SW 1271 (cell line): Measurements from ENCODE around the gene HOXD10.

Experiments used
- DNase-seq, 2 experiments: peaks; one replicate each; lab custom pipeline; 2025; lab: John Stamatoyannopoulos, UW

The HOXD10 gene

GRCh38 chr2:176096243-176096985 lies 20.2 kb upstream of the HOXD10 start:
- DNase-seq, result no peak

DNA sequence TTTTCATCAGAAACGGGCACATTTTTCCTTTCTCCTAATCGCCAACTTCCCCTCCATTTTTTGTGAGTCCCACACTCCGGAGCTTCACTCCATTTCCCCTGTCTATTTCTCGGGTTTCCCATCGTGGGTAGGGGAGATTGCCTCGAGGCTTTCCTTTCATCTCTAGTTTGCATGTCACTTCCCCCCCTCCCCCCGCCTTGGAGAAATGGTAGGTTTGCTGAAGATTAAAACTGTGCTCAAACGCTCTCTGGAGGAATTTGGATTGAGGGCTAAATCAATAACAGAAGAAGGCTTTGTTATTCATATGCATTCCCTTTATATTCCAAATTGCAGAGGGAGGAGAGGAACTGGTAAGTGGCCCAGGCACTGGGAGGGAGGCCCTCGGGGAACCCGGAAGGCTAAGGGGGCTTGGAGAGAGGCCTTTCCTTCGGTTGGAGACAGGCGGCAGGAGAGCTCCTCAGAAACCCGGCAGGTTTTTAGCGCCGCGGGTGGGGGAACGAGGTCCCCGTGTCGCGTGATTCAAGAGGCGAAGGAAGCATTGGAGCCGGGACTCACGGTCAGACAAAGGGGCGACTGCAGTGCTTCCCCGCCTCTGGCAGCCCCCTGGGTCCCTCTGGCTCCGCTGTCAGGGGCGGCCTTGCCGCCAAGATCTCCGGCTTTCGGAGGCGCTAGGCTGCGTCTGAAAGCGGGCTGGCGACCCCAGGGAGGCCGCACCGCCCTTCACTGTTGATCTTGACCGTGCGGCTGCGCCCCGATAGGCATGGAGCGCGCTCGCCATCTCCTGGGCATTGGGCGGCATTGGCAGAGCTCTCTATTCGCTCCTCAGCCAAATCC lies 19.4 kb upstream of the HOXD10 start:
- DNase-seq, result peak in 1 of 2 experiments; percentile 63

- no peak for DNase-seq
These were observed 18.7 kb upstream of the HOXD10 start for GRCh38 chr2:176097820-176098365.

DNA sequence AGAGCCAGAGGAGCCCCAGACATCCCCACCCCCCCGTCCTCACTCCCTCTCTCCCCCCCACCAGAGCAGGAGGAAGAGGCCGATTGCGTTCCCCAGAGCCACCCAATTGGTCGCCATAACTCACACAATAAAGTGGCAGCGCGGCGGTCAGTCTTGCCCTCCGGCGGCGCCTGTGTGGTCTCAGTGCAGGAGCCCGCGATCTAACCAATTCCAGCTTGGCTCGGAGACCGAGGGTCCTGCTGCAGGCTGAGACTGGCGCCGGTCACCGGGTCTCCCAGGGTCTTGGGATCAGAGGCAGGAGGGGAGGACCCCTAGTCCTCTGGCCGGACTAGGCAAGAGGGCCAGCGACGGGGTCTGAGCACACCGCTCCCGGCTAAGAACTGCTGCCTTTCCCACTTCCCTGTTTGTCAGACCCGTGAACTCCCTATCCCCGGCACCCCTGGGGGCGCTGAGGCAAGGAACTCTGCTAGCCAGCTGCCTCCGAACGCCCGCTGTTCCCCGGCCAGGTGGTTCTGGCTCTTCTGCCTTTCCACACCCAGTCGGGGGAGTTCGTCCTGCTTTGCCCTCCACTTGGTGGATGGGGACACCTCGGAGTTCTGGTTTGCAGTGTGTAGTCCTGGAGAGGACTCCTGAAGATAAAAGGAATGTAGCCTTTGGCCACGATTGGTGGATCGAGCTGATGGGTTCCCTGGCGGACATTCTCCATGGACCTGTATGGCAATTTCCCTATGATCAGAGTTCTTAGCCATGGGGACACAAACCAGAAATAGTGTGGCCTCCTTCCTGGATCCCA lies 18.0 kb upstream of the HOXD10 start:
- DNase-seq, result no peak

- no peak for DNase-seq
These were observed 17.3 kb upstream of the HOXD10 start for GRCh38 chr2:176099159-176099727.

DNA sequence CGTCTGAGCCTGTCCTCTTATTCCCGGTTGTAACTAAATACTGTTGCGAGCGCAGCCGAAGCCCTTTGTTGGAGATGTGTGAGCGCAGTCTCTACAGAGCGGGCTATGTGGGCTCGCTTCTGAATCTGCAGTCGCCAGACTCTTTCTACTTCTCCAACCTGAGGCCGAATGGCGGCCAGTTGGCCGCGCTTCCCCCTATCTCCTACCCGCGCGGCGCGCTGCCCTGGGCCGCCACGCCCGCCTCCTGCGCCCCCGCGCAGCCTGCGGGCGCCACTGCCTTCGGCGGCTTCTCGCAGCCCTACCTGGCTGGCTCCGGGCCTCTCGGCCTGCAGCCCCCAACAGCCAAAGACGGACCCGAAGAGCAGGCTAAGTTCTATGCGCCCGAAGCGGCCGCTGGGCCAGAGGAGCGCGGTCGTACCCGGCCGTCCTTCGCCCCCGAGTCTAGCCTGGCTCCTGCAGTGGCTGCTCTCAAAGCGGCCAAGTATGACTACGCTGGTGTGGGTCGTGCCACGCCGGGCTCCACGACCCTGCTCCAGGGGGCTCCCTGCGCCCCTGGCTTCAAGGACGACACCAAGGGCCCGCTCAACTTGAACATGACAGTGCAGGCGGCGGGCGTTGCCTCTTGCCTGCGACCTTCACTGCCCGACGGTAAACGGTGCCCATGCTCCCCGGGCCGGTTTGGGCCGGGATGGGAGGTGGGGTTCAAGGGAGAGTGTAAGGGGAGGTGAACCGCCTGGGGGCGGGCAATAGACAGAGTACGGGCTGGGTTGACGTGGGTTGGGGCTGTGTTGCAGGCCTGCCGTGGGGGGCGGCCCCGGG lies 16.6 kb upstream of the HOXD10 start, which contains the start of gene HOXD12:
Gene HOXD12, plus strand, starts transcription at position 68 of the 819 bp plus-strand sequence. Its CDS starts 7 bp downstream, at position 75.
- DNase-seq, result no peak

GRCh38 chr2:176100547-176101140 lies 15.9 kb upstream of the HOXD10 start:
- no peak for DNase-seq

GRCh38 chr2:176101216-176101830 lies 15.3 kb upstream of the HOXD10 start:
- DNase-seq, result no peak

DNA sequence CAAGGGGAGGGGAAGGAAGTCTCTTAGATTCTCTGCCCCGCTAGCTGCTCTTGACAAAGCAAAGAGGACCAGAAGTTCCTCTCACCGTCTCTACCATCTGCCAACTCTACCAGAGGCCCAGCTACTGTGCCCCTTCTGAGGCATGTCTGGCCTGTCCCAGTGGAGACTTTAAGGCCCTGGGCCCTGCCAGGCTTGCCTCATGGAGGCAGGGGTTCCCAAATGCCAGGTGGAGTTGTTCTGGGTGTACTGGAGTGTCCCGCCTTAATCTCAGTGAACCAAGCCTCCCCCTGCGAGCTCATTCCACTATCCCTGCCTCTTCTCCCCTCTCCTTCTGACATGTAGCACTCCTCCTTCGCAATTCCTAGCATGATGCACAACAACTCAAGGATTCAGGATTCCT lies 14.7 kb upstream of the HOXD10 start:
- DNase-seq, result no peak

- DNase-seq, result no peak
These were observed 14.2 kb upstream of the HOXD10 start for GRCh38 chr2:176102309-176102866.

GRCh38 chr2:176103194-176103593 lies 13.4 kb upstream of the HOXD10 start:
- DNase-seq, result no peak

- no peak for DNase-seq
These were observed 12.7 kb upstream of the HOXD10 start for GRCh38 chr2:176103742-176104315.

- DNase-seq, result no peak
These were observed 12.1 kb upstream of the HOXD10 start for GRCh38 chr2:176104316-176105077.

DNA sequence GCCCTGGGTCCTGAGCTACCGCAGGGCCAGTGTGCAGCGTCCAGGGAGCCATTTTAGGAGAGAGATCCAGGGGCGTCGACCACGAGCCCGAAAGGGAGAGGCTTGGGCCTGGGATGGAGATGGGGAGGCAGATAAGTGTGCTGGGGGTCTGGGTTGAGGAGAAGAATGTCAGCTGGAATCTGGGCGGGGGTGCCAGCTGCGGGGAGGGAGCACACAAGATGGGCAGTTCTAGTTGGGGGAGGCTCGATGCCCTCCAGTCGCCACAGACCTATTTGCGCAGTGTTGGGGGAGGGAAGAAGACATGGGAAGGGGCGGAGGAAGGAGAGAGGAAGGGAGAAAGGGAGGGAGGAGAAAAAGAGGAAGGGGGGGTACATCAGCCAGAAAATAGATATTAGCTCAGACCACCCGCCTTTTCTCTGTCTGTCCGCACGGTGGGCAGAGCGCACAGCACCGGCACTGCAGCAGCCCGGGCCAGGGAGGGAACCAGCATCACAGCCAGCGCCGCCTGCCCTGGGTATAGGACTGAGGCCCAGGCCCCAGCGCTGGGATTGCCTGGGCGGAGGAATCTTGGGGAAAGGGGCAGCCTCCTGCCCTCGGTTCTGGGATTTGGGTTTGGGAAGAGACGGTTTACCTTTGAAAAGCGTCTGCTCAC lies 11.4 kb upstream of the HOXD10 start:
- no peak for DNase-seq

DNA sequence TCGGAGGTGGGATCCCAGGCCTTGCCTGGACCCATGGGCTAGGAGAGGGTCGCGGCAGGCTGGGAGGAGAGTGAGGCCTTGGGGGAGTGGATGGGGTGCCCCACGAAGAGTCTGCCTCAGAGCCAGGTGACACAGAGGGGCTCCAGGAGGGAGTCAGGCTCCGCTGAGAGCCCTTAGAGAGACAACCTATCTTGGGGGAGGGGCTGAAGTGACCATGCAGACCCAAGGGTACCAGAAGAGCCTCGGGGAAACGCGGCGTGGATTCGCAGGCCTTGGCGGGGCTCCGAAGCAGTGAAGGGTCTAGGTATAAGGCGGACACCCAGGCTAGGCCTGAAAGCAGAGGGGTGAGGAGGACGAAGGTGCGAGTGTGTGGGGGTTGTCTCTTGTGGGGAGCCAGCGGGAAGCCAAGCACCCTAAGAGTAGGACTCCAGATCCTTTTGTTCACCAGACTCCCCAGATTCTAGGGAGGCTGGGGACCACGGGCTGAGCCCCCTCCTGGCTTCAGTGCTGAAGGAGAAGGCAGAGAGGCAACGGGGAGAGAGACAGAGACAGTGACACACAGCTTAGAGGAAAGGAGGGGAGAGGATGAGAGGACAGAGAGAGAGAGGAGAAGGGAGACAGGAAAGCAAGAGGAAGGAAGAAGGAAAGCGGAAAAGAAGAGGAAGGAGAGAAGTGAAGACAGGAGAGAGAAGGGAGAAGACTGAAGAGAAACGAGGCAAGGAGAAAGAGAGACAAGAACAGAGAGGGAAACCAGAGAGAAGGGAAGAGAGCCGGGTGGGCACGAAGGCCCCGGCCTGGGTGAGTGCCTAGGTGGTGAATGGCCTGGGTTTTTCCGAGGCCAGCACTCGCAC lies 10.6 kb upstream of the HOXD10 start:
- DNase-seq, result no peak

GRCh38 chr2:176106581-176107539 lies 9.7 kb upstream of the HOXD10 start, which contains the start of gene HOXD11:
HOXD11 (plus strand) TSS chr2:176107280; CDS start chr2:176107356, 76 bp downstream.
- no peak for DNase-seq
